HG03066 (cell line): ENCODE measurements around the gene MAMDC4.
A peak's percentile ranks its signal among the peaks of the same experiment; 100 is the strongest.
"Not testable (repeated sequence)": the region's sequence is repeated elsewhere in the genome, so short reads cannot be mapped to it uniquely, and the experiment has no call there.

Source experiments
- ATAC-seq: cut with Tn5 transposase; IDR thresholded peaks from one replicate; pipeline ENCODE4 v1.9.1; 2021; ENCODE audit warnings: low read depth; ENCODE audit not compliant: unreplicated experiment

The MAMDC4 gene

DNA sequence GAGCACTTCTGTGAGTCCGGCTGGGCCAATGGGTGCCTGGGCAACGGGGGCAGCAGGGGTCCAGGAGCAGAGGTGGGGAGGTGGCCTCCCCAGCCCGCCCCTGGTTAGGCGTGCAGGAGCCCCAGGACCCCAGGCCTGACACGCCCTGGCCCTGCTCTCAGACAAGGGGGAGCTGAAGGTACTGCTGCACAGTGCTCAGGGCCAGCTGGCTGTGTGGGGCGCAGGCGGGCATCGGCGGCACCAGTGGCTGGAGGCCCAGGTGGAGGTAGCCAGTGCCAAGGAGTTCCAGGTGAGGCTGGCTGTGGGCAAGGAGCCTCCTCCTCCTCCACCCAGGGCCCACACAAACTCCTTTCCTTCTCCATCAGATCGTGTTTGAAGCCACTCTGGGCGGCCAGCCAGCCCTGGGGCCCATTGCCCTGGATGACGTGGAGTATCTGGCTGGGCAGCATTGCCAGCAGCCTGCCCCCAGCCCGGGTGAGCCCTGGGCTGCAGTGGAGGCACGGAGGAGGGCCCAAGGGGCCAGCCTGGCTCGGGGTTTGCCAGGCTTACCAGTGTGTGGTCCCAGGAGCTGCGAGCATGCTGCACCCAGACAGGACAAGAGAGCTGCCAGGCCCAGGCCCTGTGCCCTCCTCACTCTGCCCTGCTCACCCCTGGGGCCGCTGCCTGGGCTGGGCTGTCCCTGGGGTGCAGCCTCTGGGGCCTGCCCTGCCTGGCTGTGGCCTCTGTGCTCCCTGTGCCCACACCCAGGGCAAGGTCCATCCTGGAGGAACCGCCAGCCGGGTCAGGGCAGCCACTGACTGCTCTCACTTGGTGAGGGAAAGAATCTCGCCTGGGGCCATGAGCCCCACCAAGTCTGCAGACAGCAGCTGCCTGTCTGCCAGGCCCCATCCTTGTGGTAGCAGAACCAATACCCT is 7.0 kb downstream of the MAMDC4 start:
- ATAC-seq: no peak

DNA sequence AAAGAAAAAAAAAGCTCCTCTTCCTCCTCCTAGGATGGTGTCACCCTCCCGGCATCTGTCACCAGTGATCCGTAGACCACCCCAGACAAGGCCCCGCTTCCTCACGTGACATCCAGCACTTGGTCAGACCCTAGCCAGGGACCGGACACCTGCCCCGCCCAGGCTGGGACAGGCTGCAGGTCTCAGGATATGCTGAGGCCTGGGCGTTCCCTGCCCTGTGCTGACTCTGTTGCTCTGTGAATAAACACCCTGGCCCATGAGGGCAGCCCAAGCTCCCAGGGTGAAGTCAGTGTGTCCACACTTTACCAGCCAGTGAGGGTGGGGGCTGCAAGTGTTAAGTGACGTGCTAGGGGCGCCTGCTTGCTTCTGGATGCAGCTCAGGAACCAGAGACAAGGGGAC is 8.4 kb downstream of the MAMDC4 start:
- no peak for ATAC-seq

DNA sequence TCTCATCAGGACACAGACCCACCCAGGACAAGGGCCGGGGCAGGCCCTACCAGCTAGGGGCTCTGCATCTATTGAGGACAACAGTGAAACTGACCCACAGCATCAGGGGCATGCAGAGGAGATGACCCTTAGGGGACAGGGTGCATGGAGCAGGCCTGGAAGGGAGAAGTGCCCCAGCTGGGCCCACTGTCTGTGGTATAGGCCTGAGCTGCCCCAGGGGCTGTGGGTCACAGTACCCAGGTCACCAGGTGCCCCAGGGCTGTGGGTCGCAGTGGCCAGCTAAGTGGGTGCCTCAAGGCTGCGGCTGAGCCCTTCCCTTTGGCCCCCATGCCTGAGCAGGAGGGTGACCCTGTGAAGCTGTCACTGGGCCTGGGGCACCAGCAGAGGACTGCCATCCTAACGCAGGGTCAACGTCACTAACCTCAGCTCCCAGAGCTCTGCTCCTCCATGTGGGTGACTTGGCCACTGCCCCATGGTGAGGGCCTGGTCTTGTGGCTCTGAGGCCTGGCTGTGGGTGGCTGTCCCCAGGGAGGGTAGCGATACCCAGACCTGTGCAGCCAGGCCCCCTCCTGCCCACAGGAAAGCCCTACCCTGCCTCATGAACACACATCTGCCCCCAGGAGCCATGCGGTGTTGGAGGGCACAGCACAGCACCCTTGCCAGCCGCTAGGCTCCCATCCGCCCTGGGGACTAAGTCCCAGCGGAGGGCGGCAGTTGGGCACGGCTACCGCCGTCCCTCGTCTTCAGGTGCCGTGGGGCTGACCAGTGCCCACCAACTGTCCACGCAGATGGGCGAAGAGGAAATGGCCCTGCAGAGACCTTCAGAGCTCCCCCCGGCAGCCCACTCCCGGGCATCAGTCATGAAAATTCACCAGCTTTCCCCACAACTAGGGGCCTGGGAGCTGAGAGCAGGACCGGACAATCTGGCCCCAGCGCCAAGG is 9.1 kb downstream of the MAMDC4 start:
- ATAC-seq: no peak

DNA sequence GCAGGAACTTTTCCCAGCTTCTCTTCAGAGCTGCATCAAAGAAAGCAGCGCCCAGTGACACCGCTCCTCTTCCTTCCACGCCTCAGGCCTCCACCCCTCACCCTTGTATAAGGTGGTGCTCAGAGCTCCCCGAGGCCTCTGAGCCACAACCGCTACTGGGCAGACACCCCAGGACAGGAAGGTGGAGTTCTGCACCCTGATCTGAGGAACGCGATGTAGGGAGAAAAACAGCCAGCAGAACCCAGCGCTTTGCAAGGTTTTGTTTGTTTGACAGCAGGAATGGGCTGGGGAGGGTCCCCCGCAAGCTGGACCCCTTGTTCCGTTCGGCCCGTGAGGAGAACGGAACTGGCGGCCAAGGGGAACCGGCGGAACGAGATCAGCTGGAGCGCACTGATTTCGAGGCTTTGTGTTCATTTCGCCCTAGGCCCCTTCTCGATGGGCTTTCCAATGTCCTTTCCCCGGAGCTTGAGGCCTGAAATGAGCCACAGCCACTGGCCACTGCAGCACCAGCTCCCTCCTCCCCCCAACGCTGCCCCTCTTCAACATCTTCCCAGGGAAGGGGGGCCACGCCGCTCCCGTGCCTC is 9.8 kb downstream of the MAMDC4 start:
- no peak for ATAC-seq

DNA sequence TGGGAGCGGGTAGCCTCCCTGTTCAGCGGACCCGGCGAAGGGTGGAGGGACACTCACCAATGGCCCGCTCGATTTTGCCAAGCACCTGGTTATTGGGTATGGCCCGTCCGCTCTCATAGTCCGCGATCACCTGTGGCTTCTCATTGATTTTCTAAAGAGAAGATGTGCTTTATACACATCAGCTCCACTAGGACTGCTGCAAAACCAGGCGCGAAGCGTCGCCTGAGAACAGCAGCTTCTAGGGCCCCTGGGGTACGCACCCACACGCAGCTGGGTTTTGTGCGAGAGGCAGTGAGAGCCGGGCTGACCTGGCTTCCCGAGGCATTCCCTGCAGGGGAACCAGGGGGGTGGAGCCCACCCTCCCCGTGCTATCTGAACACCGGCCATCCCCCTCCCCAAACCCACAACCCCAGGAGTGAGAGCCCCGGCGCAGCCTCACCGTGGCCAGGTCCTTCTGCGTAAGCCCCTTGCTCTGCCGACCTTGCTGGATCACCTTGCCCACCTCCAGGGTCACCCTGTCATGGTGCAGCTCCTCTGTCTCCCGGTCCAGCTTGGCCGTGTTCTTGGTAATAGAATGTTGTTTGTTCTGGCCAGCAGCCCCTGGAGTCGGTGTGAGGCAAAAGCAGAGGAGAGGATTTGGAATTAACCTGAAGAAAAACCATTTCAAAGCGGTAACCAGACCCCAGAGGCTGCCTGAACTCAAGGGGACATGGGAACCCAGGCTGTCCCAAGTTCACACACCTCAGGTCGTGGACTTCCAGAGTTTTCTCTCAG is 10.9 kb downstream of the MAMDC4 start:
- no peak for ATAC-seq

DNA sequence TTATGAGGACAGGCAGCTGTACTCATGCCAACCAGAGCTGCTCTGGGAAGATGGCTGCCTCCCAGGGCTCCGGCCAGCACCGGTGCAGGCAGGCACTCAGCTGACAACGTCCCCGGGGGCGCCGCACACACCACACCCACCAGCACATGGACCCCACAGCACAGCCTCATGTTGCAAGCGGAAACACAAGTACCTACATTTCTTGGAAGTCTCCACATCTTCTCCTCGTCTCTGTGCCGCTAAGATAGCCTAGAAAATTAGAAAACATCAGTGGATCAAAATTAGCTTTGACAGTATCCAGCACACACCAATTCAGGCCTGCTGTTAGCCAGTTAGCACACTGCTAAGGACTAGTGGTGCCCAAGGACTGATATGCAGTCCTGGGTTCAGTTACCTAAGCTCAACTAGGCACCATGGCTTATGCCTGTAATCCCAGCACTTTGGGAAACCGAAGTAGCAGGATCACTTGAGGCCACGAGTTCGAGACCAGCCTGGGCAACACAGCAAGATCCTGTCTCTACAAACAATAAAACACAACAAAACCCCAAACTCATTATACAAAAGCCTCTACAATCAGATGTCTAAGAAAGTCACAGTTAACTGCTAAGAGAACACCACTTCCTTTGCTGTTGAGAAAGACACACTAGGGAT is 11.6 kb downstream of the MAMDC4 start:
- no peak for ATAC-seq

DNA sequence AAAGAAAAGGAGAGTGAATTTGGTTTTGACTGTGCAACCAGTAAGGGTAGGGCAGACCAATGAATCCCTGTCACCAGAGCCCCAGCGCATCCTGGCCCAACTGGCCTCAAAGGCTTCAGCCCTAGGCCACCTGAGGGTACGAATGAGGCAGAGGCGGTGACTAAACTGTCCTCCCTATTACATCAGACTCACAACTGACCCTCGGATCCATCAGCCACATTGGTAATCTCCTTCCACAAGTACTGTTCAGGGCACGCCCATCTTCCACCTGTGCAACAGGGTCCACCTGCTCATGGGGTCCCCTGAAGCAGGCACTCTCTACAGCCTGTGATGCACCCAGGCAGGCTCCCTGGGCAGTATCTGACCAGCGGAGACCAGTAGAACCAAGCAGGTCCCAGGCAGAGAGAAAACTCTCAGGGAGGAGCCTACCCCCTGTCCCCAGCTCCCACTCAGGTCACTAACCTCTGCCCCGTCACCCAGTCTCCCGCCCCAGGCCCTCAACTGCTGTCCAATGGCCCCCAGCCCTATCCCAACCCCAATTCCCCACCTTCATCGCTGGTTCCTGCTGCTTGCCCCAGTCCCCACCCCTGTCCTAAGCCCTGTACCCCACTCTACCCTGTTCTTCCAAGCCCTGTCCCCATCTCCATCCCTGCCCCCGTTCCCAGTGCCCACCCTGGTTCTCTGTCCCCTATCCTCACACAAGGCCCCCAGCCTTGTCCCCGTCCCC is 13.1 kb downstream of the MAMDC4 start:
- no peak for ATAC-seq

DNA sequence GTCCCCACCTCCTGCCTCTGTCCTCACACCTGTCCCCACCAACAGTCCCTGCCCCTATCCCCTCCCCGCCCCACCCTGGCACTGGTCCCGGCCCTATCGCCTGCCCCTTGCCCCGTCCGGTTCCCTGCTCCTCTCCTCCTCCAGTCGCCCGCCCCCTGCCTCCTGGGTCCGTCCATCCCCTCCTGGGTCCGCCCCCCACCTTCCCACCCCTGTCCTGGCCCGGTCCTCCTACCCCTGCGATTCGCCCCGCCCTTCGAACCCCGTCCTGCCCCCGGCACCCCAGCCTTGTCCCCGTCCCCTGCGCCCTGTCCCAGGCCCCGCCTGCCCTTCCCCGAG is 13.6 kb downstream of the MAMDC4 start:
- no peak for ATAC-seq

DNA sequence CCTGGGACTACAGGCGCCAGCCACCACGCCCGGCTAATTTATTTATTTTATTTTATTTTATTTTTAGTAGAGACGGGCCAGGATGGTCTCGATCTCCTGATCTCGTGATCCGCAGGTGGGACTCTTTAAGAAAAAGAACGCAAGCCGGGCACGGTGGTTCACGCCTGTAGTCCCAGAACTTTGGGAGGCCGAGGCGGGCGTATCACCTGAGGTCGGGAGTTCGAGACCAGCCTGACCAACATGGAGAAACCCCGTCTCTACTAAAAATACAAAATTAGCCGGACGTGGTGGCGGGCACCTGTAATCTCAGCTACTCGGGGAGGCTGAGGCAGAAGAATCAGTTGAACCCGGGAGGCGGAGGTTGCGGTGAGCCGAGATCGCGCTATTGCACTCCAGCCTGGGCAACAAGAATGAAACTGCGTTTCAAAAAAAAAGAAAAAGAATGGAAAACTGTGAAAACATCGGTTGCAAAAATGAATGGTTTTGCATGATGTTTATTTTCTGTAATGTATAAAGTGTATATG is 14.8 kb downstream of the MAMDC4 start:
- not testable (repeated sequence) for ATAC-seq

DNA sequence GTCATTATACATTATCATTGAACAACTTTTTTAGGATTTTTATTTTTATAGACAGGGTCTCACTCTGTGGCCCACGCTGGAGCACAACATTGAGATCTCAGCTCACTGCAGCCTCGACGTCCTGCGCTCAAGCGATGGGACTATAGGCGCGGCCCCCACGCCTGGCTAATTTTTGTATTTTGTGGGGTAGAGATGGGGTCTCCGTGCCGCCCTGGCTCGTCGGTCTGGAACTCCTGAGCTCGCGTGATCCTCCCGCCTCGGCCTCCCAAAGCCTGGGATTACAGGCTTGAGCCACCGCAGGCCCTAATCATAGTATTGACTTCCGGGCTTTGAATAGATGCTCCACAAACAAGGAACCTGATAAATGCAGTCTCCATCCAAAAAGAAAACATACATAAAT is 15.3 kb downstream of the MAMDC4 start:
- ATAC-seq: no peak

DNA sequence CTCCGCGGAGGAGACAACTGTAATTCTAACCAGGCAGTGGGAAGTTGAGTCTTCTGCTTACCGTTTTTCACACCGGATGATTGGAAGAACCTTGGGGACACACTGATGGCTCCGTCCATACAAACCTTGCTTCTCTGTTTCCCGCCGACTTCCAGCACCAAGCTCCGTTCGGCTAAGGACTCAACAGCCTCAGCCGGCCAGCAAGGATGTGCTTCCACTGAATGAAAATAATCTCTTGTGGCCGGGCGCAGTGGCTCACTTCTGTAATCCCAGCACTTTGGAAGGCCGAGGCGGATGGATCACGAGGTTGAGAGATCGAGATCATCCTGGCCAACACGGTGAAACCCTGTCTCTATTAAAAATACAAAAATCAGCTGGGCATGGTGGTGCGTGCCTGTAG is 15.8 kb downstream of the MAMDC4 start:
- no peak for ATAC-seq

DNA sequence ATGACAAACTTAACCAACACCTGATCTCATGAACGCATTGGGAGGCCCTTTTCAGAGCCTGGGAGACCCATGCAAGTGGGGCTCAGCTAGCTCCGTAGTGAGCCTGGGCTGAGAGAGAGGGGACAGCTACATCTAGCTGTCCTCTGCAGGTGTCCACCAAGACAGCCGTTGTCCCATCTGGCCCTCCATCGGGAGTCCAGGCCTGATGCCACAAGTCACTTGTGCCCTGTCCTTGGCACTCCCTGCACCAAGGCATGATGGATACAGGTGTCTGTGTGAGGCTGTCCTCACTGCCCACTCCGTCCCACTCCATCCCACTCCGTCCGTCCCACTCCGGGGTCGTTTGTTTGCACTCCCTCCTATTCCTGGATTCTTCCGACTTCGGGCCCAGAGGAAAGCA is 16.5 kb downstream of the MAMDC4 start:
- no peak for ATAC-seq

DNA sequence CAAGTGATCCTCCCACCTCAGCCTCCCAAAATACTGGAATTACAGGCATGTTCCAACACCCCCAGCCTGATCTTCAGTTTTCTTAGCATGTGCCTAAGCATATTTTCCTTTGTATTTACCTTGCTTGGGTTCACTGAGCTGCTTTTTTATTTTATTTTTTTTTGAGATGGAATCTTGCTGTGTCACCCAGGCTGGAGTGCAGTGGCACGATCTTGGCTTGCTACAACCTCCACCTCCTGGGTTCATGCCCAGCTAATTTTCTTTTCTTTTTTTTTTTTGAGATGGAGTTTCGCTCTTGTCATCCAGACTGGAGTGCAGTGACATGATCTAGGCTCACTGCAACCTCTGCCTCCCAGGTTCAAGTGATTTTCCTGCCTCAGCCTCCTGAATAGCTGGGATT is 17.5 kb downstream of the MAMDC4 start:
- not testable (repeated sequence) for ATAC-seq

DNA sequence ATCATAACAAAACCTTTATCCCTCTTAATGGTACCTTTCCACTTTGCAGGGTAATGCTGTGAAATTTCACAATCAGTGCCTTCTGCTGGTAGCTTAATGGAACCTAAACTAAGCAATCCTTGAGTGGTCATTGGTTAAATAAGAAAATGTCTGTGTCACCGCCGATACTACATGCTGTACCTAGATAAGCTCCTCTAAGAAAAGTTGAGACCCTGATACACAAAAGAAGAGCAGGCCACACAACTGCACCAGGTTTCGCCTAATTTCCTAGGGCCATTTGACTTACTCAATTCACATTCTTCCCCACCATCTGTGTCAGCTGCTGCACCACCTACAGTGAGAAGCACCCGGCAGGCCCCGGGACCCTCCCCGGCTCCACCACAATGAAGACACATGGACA is 23.0 kb downstream of the MAMDC4 start:
- ATAC-seq: no peak

DNA sequence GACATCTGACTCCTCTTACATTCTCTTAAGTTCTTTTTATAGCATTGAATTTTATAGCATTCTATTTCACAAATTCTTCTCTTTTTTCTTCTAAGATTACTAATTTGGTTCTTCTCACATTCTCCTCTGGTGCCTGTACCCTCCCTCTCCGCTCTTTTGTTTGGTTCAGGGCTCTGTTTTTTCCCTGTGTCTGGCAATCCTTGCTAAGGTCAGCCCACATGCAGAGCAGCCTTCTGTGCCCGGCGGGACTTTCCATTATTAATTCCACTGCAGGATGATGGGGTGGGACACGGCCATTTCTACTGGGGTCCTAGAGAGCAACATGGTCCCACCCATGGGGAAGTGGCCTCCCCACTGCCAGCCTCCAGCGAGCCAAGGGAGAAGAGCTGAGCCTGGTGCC is 24.3 kb downstream of the MAMDC4 start:
- no peak for ATAC-seq

DNA sequence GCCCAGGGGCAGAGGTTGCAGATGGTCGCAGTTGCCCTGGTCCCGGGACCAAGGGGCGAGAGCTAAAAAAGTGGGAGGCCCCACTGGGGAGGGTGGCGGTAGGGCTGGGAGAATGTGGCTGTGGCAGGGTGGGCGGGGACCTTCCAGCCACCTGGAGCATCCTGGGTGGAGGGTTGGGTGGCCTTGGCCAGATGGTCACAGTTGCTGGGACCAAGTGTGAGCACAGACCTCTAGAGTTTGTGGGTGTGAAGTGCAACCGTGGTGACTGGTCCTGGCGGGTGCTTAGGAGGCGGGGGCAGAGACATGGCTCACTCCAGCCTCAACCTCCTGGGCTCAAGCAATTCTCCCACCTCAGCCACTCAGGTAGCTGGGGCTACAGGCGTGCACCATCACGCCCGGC is 28.5 kb downstream of the MAMDC4 start:
- ATAC-seq: no peak

DNA sequence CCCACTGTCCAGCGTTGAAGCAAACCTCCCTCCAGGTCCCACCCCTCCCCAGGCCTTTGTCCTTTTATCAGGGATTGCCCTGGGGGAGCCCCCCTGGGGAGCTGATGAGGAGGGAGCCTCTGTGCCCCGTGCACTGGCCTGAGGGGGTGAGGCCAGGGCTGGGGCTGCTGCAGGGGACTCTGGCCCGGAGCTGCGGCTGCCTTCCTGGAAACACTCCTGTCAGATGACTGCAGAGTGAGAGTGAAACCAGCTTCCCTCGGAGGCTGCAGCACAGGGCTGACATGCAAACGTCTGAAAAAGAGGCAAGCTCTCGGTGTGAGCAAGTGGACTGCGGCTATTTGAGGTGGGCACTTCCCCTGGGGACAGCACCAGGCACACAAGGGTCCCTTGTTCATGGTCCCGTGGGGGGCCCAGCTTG is 29.6 kb downstream of the MAMDC4 start:
- ATAC-seq: peak; percentile 39

DNA sequence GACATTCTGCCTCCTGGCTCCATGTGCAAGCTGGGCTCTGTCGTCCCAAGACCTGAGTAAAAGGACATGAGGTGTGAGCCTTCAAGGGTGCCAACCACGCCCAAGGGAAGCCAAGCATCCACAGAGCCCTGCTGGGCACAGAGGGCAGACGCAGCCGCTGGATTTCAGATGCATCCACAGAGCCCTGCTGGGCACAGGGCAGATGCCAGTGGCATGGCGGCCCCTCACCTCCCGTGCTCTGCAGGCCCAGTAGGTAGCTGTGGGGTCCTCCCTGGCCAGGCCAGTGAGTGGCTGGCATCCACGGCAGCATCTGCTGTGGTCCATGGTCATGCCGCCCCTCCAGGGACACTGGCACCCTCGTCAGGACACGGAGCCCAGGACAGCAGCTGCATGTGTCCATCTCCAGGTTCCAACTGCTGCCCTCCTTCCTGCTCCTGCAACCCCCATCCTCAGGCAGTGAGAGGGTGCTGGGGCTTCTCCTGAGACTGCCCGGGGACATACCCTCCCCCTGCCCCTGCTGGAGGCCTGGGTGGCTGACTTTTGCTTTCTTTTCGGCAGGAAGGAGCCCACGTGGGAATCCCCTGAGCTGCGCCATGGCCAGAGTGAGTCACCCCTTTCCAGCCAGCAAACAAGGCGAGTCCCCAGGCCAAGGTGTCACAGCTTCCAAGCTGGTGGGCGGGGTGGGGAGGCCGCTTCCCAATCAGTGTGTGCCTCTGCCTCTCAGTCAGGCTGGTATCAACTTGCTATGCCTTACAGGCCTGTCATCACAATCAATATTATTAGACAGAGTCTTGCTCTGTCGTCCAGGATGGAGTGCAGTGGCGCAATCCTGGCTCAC is 30.2 kb downstream of the MAMDC4 start:
- ATAC-seq: no peak
